ENCODE data around the gene CDH5. TPM values are rescaled to one million over a fixed set of nuclear protein-coding genes. Genes with fewer than 3 reads are reported as not detected.
"Not testable (repeated sequence)": the region's sequence is repeated elsewhere in the genome, so short reads cannot be mapped to it uniquely, and the experiment has no call there.

Gene CDH5
- total and polyA plus RNA-seq, 4 donors, result 29.9 to 196 (median 81.1) TPM

DNA sequence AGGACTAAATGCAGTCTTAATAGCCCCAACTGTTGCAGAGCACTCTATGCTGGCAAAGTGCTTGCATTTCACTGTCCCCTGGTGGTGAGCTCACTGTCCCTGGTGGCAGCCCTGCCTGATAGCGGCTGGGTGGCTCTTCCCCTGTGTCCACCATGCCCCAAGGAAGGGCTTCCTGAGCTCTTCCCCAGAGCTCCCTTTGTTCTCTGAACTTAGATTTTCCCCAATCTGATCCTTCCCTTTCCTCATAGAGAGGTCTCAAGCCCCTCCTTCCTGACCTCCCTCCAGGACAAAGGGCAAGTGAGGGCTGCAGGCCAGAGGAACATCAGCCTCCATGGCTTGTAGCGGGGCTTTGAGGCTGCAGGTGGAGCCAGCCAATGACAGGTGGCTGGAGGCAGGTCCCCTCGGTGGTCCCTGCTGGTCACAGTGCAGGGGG, 77.6 kb downstream of the CDH5 start:
- DNase-seq (no peak), ATAC-seq (ENCODE audit: insufficient read depth, low FRiP score) (no peak)
- H3K4me1 ChIP-seq (ENCODE audit: control insufficient read depth in 5 of 5, insufficient read depth in 5 of 5, low read length in 5 of 5), result no peaks in the 10 kb centered on the region
- WGBS, 2 donors, result 76 to 80% methylated on average over 3 of the region's 3 CpGs
- no peak overlapping the region for H3K27ac ChIP-seq (ENCODE audit: low read depth in 1 of 2, low read length in 1 of 2)
- H3K9me3 ChIP-seq (ENCODE audit: control insufficient read depth in 4 of 4, insufficient read depth in 3 of 4, low read length in 3 of 4), result no peaks in the 10 kb centered on the region
- H3K36me3 ChIP-seq (ENCODE audit: control insufficient read depth in 4 of 4, insufficient read depth in 4 of 4, low read length in 4 of 4), result no peaks in the 10 kb centered on the region
- TF ChIP-seq CTCF (IDR thresholded peaks at IDR 0.05; ENCODE audit: control extremely low read depth, extremely low read depth), result no peak
- H3K4me3 ChIP-seq, result no peak overlapping the region
- H3K9ac ChIP-seq (ENCODE audit: insufficient read depth in 1 of 2, low read length in 2 of 2), result no peak overlapping the region
- no peaks in the 10 kb centered on the region for H3K27me3 ChIP-seq (ENCODE audit: control insufficient read depth in 3 of 3, insufficient read depth in 3 of 3, low read length in 2 of 3)

DNA sequence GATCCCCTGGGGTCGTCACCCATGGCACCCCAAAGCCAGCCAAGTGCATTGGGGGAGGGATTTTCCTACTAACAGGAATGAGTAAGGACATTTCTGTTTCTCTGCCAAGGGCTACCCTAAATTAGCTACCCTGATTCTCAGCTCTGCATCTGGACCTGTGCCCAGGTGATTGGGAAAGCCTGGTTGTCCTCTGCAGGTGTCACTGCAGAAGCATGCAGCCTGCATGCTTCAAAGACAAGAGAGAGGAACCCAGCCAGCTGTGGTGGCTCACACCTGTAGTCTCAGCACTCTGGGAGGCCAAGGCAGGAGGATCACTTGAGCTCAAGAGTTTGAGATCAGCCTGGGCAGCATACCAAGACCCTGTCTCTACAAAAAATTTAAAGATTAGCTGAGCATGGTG, 80.2 kb downstream of the CDH5 start:
- H3K27me3 ChIP-seq (ENCODE audit: control insufficient read depth in 3 of 3, insufficient read depth in 3 of 3, low read length in 2 of 3), result no peaks in the 10 kb centered on the region
- no peaks in the 10 kb centered on the region for H3K9me3 ChIP-seq (ENCODE audit: control insufficient read depth in 4 of 4, insufficient read depth in 3 of 4, low read length in 3 of 4)
- no peak overlapping the region for H3K9ac ChIP-seq (ENCODE audit: insufficient read depth in 1 of 2, low read length in 2 of 2)
- H3K36me3 ChIP-seq (ENCODE audit: control insufficient read depth in 4 of 4, insufficient read depth in 4 of 4, low read length in 4 of 4), result no peaks in the 10 kb centered on the region
- WGBS, 2 donors, result 90 to 92% methylated on average over 1 of the region's 1 CpG
- H3K27ac ChIP-seq (ENCODE audit: low read depth in 1 of 2, low read length in 1 of 2), result no peak overlapping the region
- DNase-seq, result no peak
- ATAC-seq (ENCODE audit: insufficient read depth, low FRiP score), result no peak
- no peaks in the 10 kb centered on the region for H3K4me1 ChIP-seq (ENCODE audit: control insufficient read depth in 5 of 5, insufficient read depth in 5 of 5, low read length in 5 of 5)
- TF ChIP-seq CTCF (IDR thresholded peaks at IDR 0.05; ENCODE audit: control extremely low read depth, extremely low read depth), result no peak
- H3K4me3 ChIP-seq, result no peak overlapping the region

GRCh38 chr16:66447491-66447890, 81.0 kb downstream of the CDH5 start:
- Histone ChIP-seq H3K9me3 (ENCODE audit: control insufficient read depth in 4 of 4, insufficient read depth in 3 of 4, low read length in 3 of 4) (no peaks in the 10 kb centered on the region), H3K36me3 (ENCODE audit: control insufficient read depth in 4 of 4, insufficient read depth in 4 of 4, low read length in 4 of 4) (no peaks in the 10 kb centered on the region), H3K4me1 (ENCODE audit: control insufficient read depth in 5 of 5, insufficient read depth in 5 of 5, low read length in 5 of 5) (no peaks in the 10 kb centered on the region), H3K27ac (ENCODE audit: low read depth in 1 of 2, low read length in 1 of 2) (no peak overlapping the region), H3K9ac (ENCODE audit: insufficient read depth in 1 of 2, low read length in 2 of 2) (no peak overlapping the region), H3K4me3 (no peak overlapping the region), H3K27me3 (ENCODE audit: control insufficient read depth in 3 of 3, insufficient read depth in 3 of 3, low read length in 2 of 3) (no peaks in the 10 kb centered on the region)
- TF ChIP-seq CTCF (IDR thresholded peaks at IDR 0.05; ENCODE audit: control extremely low read depth, extremely low read depth), result no peak
- DNase-seq, result no peak
- ATAC-seq (ENCODE audit: insufficient read depth, low FRiP score), result no peak

DNA sequence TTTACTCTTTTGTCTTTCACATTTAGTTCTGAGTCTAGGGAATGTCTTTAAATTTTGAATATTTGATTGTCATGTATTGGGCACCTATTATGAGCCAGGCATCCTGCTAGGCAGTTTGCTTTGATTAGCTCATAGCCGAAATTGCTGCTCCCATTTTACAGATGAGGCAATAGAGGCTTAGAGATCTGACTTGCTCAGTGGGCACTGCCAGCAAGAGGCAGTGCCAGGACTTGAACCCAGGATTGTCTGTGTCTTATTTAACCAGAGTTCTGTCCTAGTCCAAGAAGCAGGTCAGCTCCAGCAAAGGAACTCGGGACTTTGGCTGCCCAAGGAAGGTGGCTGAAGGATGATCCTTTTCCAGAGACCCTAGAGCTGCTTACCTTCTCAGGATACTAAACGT, 85.1 kb downstream of the CDH5 start:
- no peak overlapping the region for H3K27ac ChIP-seq (ENCODE audit: low read depth in 1 of 2, low read length in 1 of 2)
- H3K4me3 ChIP-seq, result no peak overlapping the region
- no peaks in the 10 kb centered on the region for H3K4me1 ChIP-seq (ENCODE audit: control insufficient read depth in 5 of 5, insufficient read depth in 5 of 5, low read length in 5 of 5)
- DNase-seq, result peak in 1 of 3 donors; percentile 4
- WGBS, 2 donors, result 86 to 92% methylated on average over 3 of the region's 3 CpGs
- TF ChIP-seq CTCF (IDR thresholded peaks at IDR 0.05; ENCODE audit: control extremely low read depth, extremely low read depth), result no peak
- H3K27me3 ChIP-seq (ENCODE audit: control insufficient read depth in 3 of 3, insufficient read depth in 3 of 3, low read length in 2 of 3), result no peaks in the 10 kb centered on the region
- no peak for ATAC-seq (ENCODE audit: insufficient read depth, low FRiP score)
- H3K36me3 ChIP-seq (ENCODE audit: control insufficient read depth in 4 of 4, insufficient read depth in 4 of 4, low read length in 4 of 4), result no peaks in the 10 kb centered on the region
- no peaks in the 10 kb centered on the region for H3K9me3 ChIP-seq (ENCODE audit: control insufficient read depth in 4 of 4, insufficient read depth in 3 of 4, low read length in 3 of 4)
- H3K9ac ChIP-seq (ENCODE audit: insufficient read depth in 1 of 2, low read length in 2 of 2), result no peak overlapping the region

- not testable (repeated sequence) for H3K9me3 ChIP-seq (ENCODE audit: control insufficient read depth in 4 of 4, insufficient read depth in 3 of 4, low read length in 3 of 4); H3K36me3 ChIP-seq (ENCODE audit: control insufficient read depth in 4 of 4, insufficient read depth in 4 of 4, low read length in 4 of 4); DNase-seq; H3K4me1 ChIP-seq (ENCODE audit: control insufficient read depth in 5 of 5, insufficient read depth in 5 of 5, low read length in 5 of 5); ATAC-seq (ENCODE audit: insufficient read depth, low FRiP score); H3K9ac ChIP-seq (ENCODE audit: insufficient read depth in 1 of 2, low read length in 2 of 2); H3K27me3 ChIP-seq (ENCODE audit: control insufficient read depth in 3 of 3, insufficient read depth in 3 of 3, low read length in 2 of 3); H3K27ac ChIP-seq (ENCODE audit: low read depth in 1 of 2, low read length in 1 of 2); H3K4me3 ChIP-seq
- WGBS, 2 donors, result 93 to 97% methylated on average over 1 of the region's 1 CpG
These were observed 86.7 kb downstream of the CDH5 start for GRCh38 chr16:66453230-66453629.
